Body of pancreas (tissue), 4 donors: ENCODE measurements around the gene IFNA6.
"Not testable (repeated sequence)": the region's sequence is repeated elsewhere in the genome, so short reads cannot be mapped to it uniquely, and the experiment has no call there.

Experiments
- POLR2A ChIP-seq, 3 donors: fragments of 450-650 bp; IDR thresholded peaks; one replicate each; pipeline ENCODE4 v1.6.1; 2016; ENCODE audit warnings: antibody characterized with exemption in 3 of 3, mild to moderate bottlenecking in 2 of 3
- TF ChIP-seq, protein P1 (sequence below), 7 experiments: fragments of 450-650 bp in 4 of 7; fragments of 200-600 bp in 3 of 7; sonication (generic) in 3 of 7; IDR thresholded peaks; one replicate each; pipeline ENCODE4 v1.5.1; 2016 to 2019; ENCODE audit warnings: antibody characterized with exemption in 7 of 7

GRCh38 chr9:21371467-21371866, 20.8 kb upstream of the IFNA6 start:
- TF ChIP-seq, protein P1, sequence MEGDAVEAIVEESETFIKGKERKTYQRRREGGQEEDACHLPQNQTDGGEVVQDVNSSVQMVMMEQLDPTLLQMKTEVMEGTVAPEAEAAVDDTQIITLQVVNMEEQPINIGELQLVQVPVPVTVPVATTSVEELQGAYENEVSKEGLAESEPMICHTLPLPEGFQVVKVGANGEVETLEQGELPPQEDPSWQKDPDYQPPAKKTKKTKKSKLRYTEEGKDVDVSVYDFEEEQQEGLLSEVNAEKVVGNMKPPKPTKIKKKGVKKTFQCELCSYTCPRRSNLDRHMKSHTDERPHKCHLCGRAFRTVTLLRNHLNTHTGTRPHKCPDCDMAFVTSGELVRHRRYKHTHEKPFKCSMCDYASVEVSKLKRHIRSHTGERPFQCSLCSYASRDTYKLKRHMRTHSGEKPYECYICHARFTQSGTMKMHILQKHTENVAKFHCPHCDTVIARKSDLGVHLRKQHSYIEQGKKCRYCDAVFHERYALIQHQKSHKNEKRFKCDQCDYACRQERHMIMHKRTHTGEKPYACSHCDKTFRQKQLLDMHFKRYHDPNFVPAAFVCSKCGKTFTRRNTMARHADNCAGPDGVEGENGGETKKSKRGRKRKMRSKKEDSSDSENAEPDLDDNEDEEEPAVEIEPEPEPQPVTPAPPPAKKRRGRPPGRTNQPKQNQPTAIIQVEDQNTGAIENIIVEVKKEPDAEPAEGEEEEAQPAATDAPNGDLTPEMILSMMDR (IDR thresholded peaks at IDR 0.05), result not testable (repeated sequence)
- TF ChIP-seq POLR2A (IDR thresholded peaks at IDR 0.05), result not testable (repeated sequence)
